NCI-H524 (cell line): ENCODE data around the gene AGO1.
"Not testable (repeated sequence)": the region's sequence is repeated elsewhere in the genome, so short reads cannot be mapped to it uniquely, and the experiment has no call there.

Experiments
- DNase-seq, 2 experiments: peaks; one replicate each; lab custom pipeline; 2025; lab: John Stamatoyannopoulos, UW

The AGO1 gene

GRCh38 chr1:35869245-35869950, 13.6 kb upstream of the AGO1 start:
- DNase-seq: not testable (repeated sequence)

- no peak for DNase-seq
Observed at GRCh38 chr1:35870651-35871309, 12.2 kb upstream of the AGO1 start.

- DNase-seq: no peak
Observed at GRCh38 chr1:35873243-35873750, 9.7 kb upstream of the AGO1 start.

GRCh38 chr1:35874115-35874514, 8.9 kb upstream of the AGO1 start:
- not testable (repeated sequence) for DNase-seq

GRCh38 chr1:35876988-35877387, 6.0 kb upstream of the AGO1 start:
- no peak for DNase-seq

- no peak for DNase-seq
Observed at GRCh38 chr1:35881850-35882273, 1.1 kb upstream of the AGO1 start.

- DNase-seq: no peak
Observed at GRCh38 chr1:35882586-35882944, 444 bp upstream of the AGO1 start.

GRCh38 chr1:35883635-35884101, 659 bp downstream of the AGO1 start:
- peak; percentile 48 to 72 for DNase-seq

- no peak for DNase-seq
Observed at GRCh38 chr1:35884934-35885333, 1.9 kb downstream of the AGO1 start.

GRCh38 chr1:35885961-35886558, 3.1 kb downstream of the AGO1 start:
- peak in 1 of 2 experiments; percentile 6 for DNase-seq

- peak in 1 of 2 experiments; percentile 16 for DNase-seq
Observed at GRCh38 chr1:35886577-35887431, 3.8 kb downstream of the AGO1 start.

GRCh38 chr1:35887508-35887907, 4.5 kb downstream of the AGO1 start:
- DNase-seq: no peak

GRCh38 chr1:35888255-35888654, 5.2 kb downstream of the AGO1 start:
- DNase-seq: no peak

GRCh38 chr1:35888981-35889380, 6.0 kb downstream of the AGO1 start:
- not testable (repeated sequence) for DNase-seq

GRCh38 chr1:35893051-35893879, 10.3 kb downstream of the AGO1 start:
- DNase-seq: no peak

GRCh38 chr1:35894183-35894582, 11.2 kb downstream of the AGO1 start:
- no peak for DNase-seq

GRCh38 chr1:35894656-35895055, 11.6 kb downstream of the AGO1 start:
- no peak for DNase-seq

GRCh38 chr1:35899941-35900340, 16.9 kb downstream of the AGO1 start:
- DNase-seq: no peak

GRCh38 chr1:35901235-35901634, 18.2 kb downstream of the AGO1 start:
- DNase-seq: no peak

GRCh38 chr1:35902671-35903070, 19.7 kb downstream of the AGO1 start:
- DNase-seq: no peak

GRCh38 chr1:35914717-35915116, 31.7 kb downstream of the AGO1 start:
- DNase-seq: no peak
